ENCODE data around the gene RXRB. TPM values are rescaled to one million over a fixed set of nuclear protein-coding genes. Genes with fewer than 3 reads are reported as not detected.
A peak's percentile ranks its signal among the peaks of the same experiment; 100 is the strongest.

The RXRB gene
- total RNA-seq, 4 donors from 2014 or later = 28.6 to 71.0 (median 34.0) TPM

GRCh38 chr6:33211666-33212422 is 11.4 kb upstream of the RXRB start:
- H3K27me3 ChIP-seq = no peaks in the 10 kb centered on the region
- H3K4me1 ChIP-seq = no peaks in the 10 kb centered on the region
- no peaks in the 10 kb centered on the region for H3K36me3 ChIP-seq
- no peak for TF ChIP-seq POLR2A (IDR thresholded peaks at IDR 0.05)
- TF ChIP-seq, protein P1, sequence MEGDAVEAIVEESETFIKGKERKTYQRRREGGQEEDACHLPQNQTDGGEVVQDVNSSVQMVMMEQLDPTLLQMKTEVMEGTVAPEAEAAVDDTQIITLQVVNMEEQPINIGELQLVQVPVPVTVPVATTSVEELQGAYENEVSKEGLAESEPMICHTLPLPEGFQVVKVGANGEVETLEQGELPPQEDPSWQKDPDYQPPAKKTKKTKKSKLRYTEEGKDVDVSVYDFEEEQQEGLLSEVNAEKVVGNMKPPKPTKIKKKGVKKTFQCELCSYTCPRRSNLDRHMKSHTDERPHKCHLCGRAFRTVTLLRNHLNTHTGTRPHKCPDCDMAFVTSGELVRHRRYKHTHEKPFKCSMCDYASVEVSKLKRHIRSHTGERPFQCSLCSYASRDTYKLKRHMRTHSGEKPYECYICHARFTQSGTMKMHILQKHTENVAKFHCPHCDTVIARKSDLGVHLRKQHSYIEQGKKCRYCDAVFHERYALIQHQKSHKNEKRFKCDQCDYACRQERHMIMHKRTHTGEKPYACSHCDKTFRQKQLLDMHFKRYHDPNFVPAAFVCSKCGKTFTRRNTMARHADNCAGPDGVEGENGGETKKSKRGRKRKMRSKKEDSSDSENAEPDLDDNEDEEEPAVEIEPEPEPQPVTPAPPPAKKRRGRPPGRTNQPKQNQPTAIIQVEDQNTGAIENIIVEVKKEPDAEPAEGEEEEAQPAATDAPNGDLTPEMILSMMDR (IDR thresholded peaks at IDR 0.05) = no peak
- peak in 1 of 2 donors; percentile 13 for DNase-seq
- intact Hi-C loops (cut with DNase I; ENCODE audit: low total_unique reads) = no loop called here
- no peaks in the 10 kb centered on the region for H3K9me3 ChIP-seq
- H3K27ac ChIP-seq = no peak overlapping the region
- H3K4me3 ChIP-seq = no peak overlapping the region

DNA sequence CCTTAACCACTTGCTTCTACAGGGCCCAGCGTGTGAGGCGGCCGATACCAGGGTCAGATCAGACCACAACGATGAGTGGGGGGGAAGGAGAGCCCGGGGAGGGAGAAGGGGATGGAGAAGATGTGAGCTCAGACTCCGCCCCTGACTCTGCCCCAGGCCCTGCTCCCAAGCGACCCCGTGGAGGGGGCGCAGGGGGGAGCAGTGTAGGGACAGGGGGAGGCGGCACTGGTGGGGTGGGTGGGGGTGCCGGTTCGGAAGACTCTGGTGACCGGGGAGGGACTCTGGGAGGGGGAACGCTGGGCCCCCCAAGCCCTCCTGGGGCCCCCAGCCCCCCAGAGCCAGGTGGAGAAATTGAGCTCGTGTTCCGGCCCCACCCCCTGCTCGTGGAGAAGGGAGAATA is 10.7 kb upstream of the RXRB start:
- Histone ChIP-seq H3K4me1 (no peaks in the 10 kb centered on the region), H3K27ac (no peak overlapping the region), H3K36me3 (no peaks in the 10 kb centered on the region), H3K9me3 (no peaks in the 10 kb centered on the region), H3K27me3 (no peaks in the 10 kb centered on the region), H3K4me3 (no peak overlapping the region)
- intact Hi-C loops (cut with DNase I; ENCODE audit: low total_unique reads) = no loop called here
- no peak for TF ChIP-seq POLR2A (IDR thresholded peaks at IDR 0.05)
- TF ChIP-seq, protein P1 (IDR thresholded peaks at IDR 0.05) = no peak
- peak in 1 of 2 donors; percentile 15 for DNase-seq

GRCh38 chr6:33209856-33210255 is 9.4 kb upstream of the RXRB start:
- H3K27me3 ChIP-seq = no peaks in the 10 kb centered on the region
- H3K27ac ChIP-seq = no peak overlapping the region
- H3K4me3 ChIP-seq = no peak overlapping the region
- H3K4me1 ChIP-seq = no peaks in the 10 kb centered on the region
- H3K36me3 ChIP-seq = no peaks in the 10 kb centered on the region
- intact Hi-C loops (cut with DNase I; ENCODE audit: low total_unique reads) = loop anchor here (10.0 kb wide), 1 partner anchor 85 kb away; the partner anchor contains the start of gene RGL2
- H3K9me3 ChIP-seq = no peaks in the 10 kb centered on the region
- TF ChIP-seq, protein P1 (IDR thresholded peaks at IDR 0.05) = no peak
- TF ChIP-seq POLR2A (IDR thresholded peaks at IDR 0.05) = no peak
- no peak for DNase-seq

- Histone ChIP-seq H3K27ac (peak within 1 kb of the TSS; percentile 94 to 99), H3K27me3 (no peaks in the 10 kb centered on the region), H3K4me1 (no peaks in the 10 kb centered on the region), H3K9me3 (no peaks in the 10 kb centered on the region), H3K4me3 (peak within 1 kb of the TSS; percentile 90 to 94), H3K36me3 (no peaks in the 10 kb centered on the region)
- peak; percentile 97 to 100 for TF ChIP-seq POLR2A (IDR thresholded peaks at IDR 0.05)
- TF ChIP-seq, protein P1 (IDR thresholded peaks at IDR 0.05) = peak in 1 of 4 experiments; percentile 19
- intact Hi-C loops (cut with DNase I; ENCODE audit: low total_unique reads) = loop anchor here (10.0 kb wide), 1 partner anchor 86 kb away; the partner anchor contains the start of gene RGL2
- peak; percentile 87 to 89 for DNase-seq
These were observed 7.9 kb upstream of the RXRB start, which contains the start of gene RING1 for GRCh38 chr6:33208091-33208967. Gene RING1 (plus strand): TSS chr6:33208500. CDS start chr6:33208823, 323 bp downstream.

Measured in uterus (tissue), 4 donors.